SK-N-SH treated with all-trans-retinoic acid at 6 μM for 48 hours (cell line): ENCODE results near the gene EMC6.

Experiments
- BACH2 ChIP-seq: fragments of 250-450 bp; sonication (Bioruptor Pico); IDR thresholded peaks from 2 replicates; pipeline ENCODE4 v1.9.0; 2021; ENCODE audit warnings: mild to moderate bottlenecking, borderline replicate concordance
- CSDC2 ChIP-seq: fragments of 250-450 bp; sonication (Bioruptor Pico); IDR thresholded peaks from 2 replicates; pipeline ENCODE4 v1.5.0; 2020; ENCODE audit warnings: mild to moderate bottlenecking, moderate library complexity
- GLIS3 ChIP-seq: fragments of 250-450 bp; sonication (Bioruptor Pico); IDR thresholded peaks from 2 replicates; pipeline ENCODE4 v1.5.0; 2020; ENCODE audit warnings: mild to moderate bottlenecking, moderate library complexity
- ISL1 ChIP-seq: fragments of 250-450 bp; sonication (Bioruptor Pico); IDR thresholded peaks from 2 replicates; pipeline ENCODE4 v2.1.2; 2022; ENCODE audit warnings: mild to moderate bottlenecking, moderate library complexity
- TOX ChIP-seq: fragments of 250-450 bp; sonication (Bioruptor Pico); IDR thresholded peaks from 2 replicates; pipeline ENCODE4 v1.8.0; 2021; ENCODE audit warnings: mild to moderate bottlenecking, moderate library complexity, borderline replicate concordance
- ZC3H10 ChIP-seq: fragments of 250-450 bp; sonication (Bioruptor Pico); IDR thresholded peaks from 2 replicates; pipeline ENCODE4 v1.5.1; 2021; ENCODE audit warnings: mild to moderate bottlenecking, moderate library complexity
- ZFP3 ChIP-seq: fragments of 250-450 bp; sonication (Bioruptor Pico); IDR thresholded peaks from 2 replicates; pipeline ENCODE4 v1.5.0; 2020; ENCODE audit warnings: mild to moderate bottlenecking, moderate library complexity
- ZNF565 ChIP-seq: fragments of 450-650 bp; formaldehyde crosslinking; conservative IDR thresholded peaks from 2 replicates; pipeline ENCODE4 v1.5.0; 2020; ENCODE audit warnings: low read depth, mild to moderate bottlenecking, moderate library complexity
- ZNF70 ChIP-seq: fragments of 450-650 bp; formaldehyde crosslinking; IDR thresholded peaks from 2 replicates; pipeline ENCODE4 v1.5.0; 2020; ENCODE audit warnings: mild to moderate bottlenecking, moderate library complexity
- ZNF8 ChIP-seq: fragments of 450-650 bp; formaldehyde crosslinking; IDR thresholded peaks from 2 replicates; pipeline ENCODE4 v1.5.0; 2020; ENCODE audit warnings: mild to moderate bottlenecking, moderate library complexity
- TF ChIP-seq, protein P1 (sequence below): fragments of 250-450 bp; sonication (Bioruptor Pico); IDR thresholded peaks from 2 replicates; pipeline ENCODE4 v1.8.0; 2020; ENCODE audit warnings: mild to moderate bottlenecking, moderate library complexity, borderline replicate concordance
- TF ChIP-seq, protein P2 (sequence below): fragments of 250-450 bp; sonication (Bioruptor Pico); IDR thresholded peaks from 2 replicates; pipeline ENCODE4 v1.5.1; 2020; ENCODE audit warnings: low read depth, mild to moderate bottlenecking, moderate library complexity
- TF ChIP-seq, protein P3 (sequence below): fragments of 250-450 bp; sonication (Bioruptor Pico); IDR thresholded peaks from 2 replicates; pipeline ENCODE4 v1.8.0; 2021; ENCODE audit warnings: low read depth, mild to moderate bottlenecking, moderate library complexity, borderline replicate concordance

DNA sequence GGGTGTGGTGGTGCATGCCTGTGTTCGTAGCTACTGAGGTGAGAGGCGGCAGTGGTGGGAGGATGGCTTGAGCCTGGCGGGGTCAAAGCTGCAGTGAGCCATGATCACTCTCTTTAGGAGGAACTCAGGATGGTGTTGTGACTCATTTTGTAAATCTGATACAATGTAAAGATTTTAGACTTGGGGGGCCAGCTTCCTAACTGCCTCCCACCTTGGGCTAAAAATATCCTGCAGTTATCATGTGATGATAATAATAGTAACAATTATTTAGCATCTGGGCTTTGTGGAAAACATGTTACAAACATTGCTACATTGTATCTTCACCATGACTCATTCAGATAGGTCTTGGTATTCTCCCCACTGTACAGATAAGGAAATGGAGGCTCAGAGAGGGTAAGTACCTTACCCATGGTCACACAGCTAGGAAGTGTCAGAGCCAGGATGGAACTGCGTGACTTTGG, 24.7 kb upstream of the EMC6 start:
- TF ChIP-seq ZNF70 (no peak), ZC3H10 (no peak), BACH2 (CRISPR knock-in tag) (no peak), ZNF8 (CRISPR knock-in tag) (no peak), GLIS3 (no peak), ISL1 (CRISPR knock-in tag) (no peak), ZFP3 (CRISPR knock-in tag) (no peak), TOX (CRISPR knock-in tag) (no peak), ZNF565 (CRISPR knock-in tag) (no peak), CSDC2 (no peak)
- TF ChIP-seq, protein P1, sequence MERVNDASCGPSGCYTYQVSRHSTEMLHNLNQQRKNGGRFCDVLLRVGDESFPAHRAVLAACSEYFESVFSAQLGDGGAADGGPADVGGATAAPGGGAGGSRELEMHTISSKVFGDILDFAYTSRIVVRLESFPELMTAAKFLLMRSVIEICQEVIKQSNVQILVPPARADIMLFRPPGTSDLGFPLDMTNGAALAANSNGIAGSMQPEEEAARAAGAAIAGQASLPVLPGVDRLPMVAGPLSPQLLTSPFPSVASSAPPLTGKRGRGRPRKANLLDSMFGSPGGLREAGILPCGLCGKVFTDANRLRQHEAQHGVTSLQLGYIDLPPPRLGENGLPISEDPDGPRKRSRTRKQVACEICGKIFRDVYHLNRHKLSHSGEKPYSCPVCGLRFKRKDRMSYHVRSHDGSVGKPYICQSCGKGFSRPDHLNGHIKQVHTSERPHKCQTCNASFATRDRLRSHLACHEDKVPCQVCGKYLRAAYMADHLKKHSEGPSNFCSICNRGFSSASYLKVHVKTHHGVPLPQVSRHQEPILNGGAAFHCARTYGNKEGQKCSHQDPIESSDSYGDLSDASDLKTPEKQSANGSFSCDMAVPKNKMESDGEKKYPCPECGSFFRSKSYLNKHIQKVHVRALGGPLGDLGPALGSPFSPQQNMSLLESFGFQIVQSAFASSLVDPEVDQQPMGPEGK (CRISPR knock-in tag) = no peak
- TF ChIP-seq, protein P2, sequence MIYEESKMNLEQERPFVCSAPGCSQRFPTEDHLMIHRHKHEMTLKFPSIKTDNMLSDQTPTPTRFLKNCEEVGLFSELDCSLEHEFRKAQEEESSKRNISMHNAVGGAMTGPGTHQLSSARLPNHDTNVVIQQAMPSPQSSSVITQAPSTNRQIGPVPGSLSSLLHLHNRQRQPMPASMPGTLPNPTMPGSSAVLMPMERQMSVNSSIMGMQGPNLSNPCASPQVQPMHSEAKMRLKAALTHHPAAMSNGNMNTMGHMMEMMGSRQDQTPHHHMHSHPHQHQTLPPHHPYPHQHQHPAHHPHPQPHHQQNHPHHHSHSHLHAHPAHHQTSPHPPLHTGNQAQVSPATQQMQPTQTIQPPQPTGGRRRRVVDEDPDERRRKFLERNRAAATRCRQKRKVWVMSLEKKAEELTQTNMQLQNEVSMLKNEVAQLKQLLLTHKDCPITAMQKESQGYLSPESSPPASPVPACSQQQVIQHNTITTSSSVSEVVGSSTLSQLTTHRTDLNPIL (CRISPR knock-in tag) = no peak
- TF ChIP-seq, protein P3, sequence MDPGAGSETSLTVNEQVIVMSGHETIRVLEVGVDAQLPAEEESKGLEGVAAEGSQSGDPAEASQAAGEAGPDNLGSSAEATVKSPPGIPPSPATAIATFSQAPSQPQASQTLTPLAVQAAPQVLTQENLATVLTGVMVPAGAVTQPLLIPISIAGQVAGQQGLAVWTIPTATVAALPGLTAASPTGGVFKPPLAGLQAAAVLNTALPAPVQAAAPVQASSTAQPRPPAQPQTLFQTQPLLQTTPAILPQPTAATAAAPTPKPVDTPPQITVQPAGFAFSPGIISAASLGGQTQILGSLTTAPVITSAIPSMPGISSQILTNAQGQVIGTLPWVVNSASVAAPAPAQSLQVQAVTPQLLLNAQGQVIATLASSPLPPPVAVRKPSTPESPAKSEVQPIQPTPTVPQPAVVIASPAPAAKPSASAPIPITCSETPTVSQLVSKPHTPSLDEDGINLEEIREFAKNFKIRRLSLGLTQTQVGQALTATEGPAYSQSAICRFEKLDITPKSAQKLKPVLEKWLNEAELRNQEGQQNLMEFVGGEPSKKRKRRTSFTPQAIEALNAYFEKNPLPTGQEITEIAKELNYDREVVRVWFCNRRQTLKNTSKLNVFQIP = no peak
